Esophagus (tissue), 2 donors: Measurements from ENCODE around the gene SLC25A27. TPM values are rescaled to one million over a fixed set of nuclear protein-coding genes. Genes with fewer than 3 reads are reported as not detected.

Source experiments
- H3K27ac ChIP-seq, 2 donors: one replicate each; pipeline ENCODE4 v1.5.1; 2013; ENCODE audit warnings: low read depth in 2 of 2, mild to moderate bottlenecking in 2 of 2, inconsistent platforms in 1 of 2, low read length in 1 of 2, moderate library complexity in 1 of 2
- H3K27me3 ChIP-seq, 2 donors: one replicate each; pipeline ENCODE4 v1.6.1; 2013; ENCODE audit warnings: low read length in 2 of 2, control low read depth in 1 of 2, mild to moderate bottlenecking in 1 of 2; ENCODE audit not compliant: insufficient read depth in 2 of 2, control insufficient read depth in 1 of 2
- H3K36me3 ChIP-seq, 2 donors: one replicate each; pipeline ENCODE4 v1.6.1; 2013; ENCODE audit warnings: low read length in 1 of 2; ENCODE audit not compliant: control insufficient read depth in 2 of 2, insufficient read depth in 2 of 2
- H3K4me1 ChIP-seq, 2 donors: one replicate each; pipeline ENCODE4 v1.6.1; 2013; ENCODE audit warnings: low read length in 1 of 2; ENCODE audit not compliant: control insufficient read depth in 2 of 2, insufficient read depth in 2 of 2
- H3K4me3 ChIP-seq, 2 donors: one replicate each; pipeline ENCODE4 v1.5.1; 2013; ENCODE audit warnings: low read length in 2 of 2, mild to moderate bottlenecking in 2 of 2, low read depth in 1 of 2, moderate library complexity in 1 of 2
- H3K9me3 ChIP-seq, 2 donors: one replicate each; pipeline ENCODE4 v1.6.1; 2013; ENCODE audit warnings: mild to moderate bottlenecking in 2 of 2, low read depth in 1 of 2, low read length in 1 of 2, moderate library complexity in 1 of 2; ENCODE audit not compliant: control insufficient read depth in 2 of 2, insufficient read depth in 1 of 2
- WGBS, 2 donors: extraction: QIAGEN DNeasy Blood & Tissue Kit; methylation state at CpG; one replicate each; pipeline ENCODE4 v1.1.7; 2013; 5-methylcytosine and 5-hydroxymethylcytosine counted together
- polyA plus RNA-seq, 2 donors: library from polyadenylated mRNA; stranded (reverse); fragments of 200-250 nt; gene quantifications; one replicate each; pipeline ENCODE4 v1.2.3, GENCODE V29; 2013
- donor health status: healthy with polysubstance abuse.
- donor health status: Bipolar disorder and iron deficiency.

SLC25A27 gene
- polyA plus RNA-seq, 2 donors: 8.0 to 25.0 TPM

GRCh38 chr6:46676604-46677313 lies 24.0 kb downstream of the SLC25A27 start:
- 87 to 92% methylated on average over 6 of the region's 6 CpGs for WGBS, 2 donors
- peaks cover 0 to 3% of the 10 kb centered on the region in 2 donors for H3K36me3 ChIP-seq

DNA sequence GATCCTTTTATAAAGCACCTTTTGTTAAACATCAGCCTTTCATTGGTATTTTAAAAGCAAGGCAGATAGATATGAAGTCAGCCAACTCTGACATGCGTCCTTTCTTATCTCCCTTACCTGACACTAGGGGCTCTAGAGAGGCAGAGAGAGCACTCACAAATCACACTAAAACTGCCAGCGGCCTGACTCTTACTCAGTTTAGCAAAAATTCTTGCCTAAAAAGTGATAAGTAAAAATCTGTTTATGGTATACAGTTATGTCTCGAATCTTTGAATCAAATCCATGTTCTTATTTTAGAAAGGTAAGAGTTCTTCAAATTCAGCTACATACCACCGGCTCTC lies 24.5 kb downstream of the SLC25A27 start:
- no peak overlapping the region for H3K27ac ChIP-seq
- H3K27me3 ChIP-seq: no peaks in the 10 kb centered on the region
- no peak overlapping the region for H3K4me3 ChIP-seq
- no peaks in the 10 kb centered on the region for H3K4me1 ChIP-seq
- H3K9me3 ChIP-seq: no peaks in the 10 kb centered on the region
- 79 to 81% methylated on average over 4 of the region's 4 CpGs for WGBS, 2 donors
- peaks cover 0 to under 1% of the 10 kb centered on the region in 2 donors for H3K36me3 ChIP-seq

More at GRCh38 chr6:46676604-46677313, 24.0 kb downstream of the SLC25A27 start:
- no peak overlapping the region for H3K27ac ChIP-seq
- H3K4me1 ChIP-seq: no peaks in the 10 kb centered on the region
- no peak overlapping the region for H3K4me3 ChIP-seq
- no peaks in the 10 kb centered on the region for H3K27me3 ChIP-seq
- no peaks in the 10 kb centered on the region for H3K9me3 ChIP-seq

- H3K36me3 ChIP-seq: no peaks in the 10 kb centered on the region
- H3K9me3 ChIP-seq: peaks cover 3 to 5% of the 10 kb centered on the region in 2 donors
- no peaks in the 10 kb centered on the region for H3K27me3 ChIP-seq
- H3K4me1 ChIP-seq: no peaks in the 10 kb centered on the region
- WGBS, 2 donors: 73 to 76% methylated on average over 4 of the region's 4 CpGs
- no peak overlapping the region for H3K4me3 ChIP-seq
- H3K27ac ChIP-seq: no peak overlapping the region
Observed at GRCh38 chr6:46684771-46685170, 32.0 kb downstream of the SLC25A27 start.

GRCh38 chr6:46687619-46688097 lies 34.9 kb downstream of the SLC25A27 start, which contains the start of gene TDRD6:
Gene TDRD6 (plus strand): TSS chr6:46687885. CDS start chr6:46688129, 244 bp downstream.
- no peaks in the 10 kb centered on the region for H3K4me1 ChIP-seq
- peaks cover 3 to 5% of the 10 kb centered on the region in 2 donors for H3K9me3 ChIP-seq
- H3K27ac ChIP-seq: no peak within 1 kb of the TSS
- no peaks in the 10 kb centered on the region for H3K27me3 ChIP-seq
- WGBS, 2 donors: 91 to 92% methylated on average over 41 of the region's 41 CpGs
- H3K36me3 ChIP-seq: no peaks in the 10 kb centered on the region
- H3K4me3 ChIP-seq: no peak within 1 kb of the TSS

DNA sequence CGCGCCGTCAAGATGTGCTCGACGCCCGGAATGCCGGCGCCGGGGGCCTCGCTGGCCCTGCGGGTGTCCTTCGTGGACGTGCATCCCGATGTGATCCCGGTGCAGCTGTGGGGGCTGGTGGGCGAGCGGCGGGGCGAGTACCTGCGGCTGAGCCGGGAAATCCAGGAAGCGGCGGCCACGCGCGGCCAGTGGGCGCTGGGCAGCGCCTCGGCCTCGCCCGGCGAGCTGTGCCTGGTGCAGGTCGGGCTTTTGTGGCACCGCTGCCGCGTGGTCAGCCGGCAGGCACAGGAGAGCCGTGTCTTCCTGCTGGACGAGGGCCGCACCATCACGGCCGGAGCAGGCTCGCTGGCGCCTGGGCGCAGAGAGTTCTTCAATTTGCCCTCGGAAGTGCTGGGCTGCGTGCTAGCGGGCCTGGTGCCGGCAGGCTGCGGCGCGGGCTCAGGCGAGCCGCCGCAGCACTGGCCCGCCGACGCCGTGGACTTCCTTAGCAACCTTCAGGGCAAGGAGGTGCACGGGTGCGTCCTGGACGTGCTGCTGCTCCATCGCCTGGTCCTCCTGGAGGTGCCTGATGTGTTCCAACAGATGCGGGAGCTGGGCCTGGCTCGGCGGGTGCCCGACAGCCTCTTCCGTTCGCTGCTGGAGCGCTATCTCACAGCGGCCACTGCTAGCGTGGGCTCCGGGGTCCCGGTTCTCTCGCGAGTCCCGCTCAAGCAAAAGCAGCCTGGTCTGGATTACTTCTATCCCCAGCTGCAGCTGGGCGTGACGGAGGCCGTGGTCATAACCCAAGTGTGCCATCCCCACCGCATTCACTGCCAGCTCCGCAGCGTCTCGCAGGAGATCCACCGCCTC lies 35.6 kb downstream of the SLC25A27 start:
- peaks cover 3 to 5% of the 10 kb centered on the region in 2 donors for H3K9me3 ChIP-seq
- no peak overlapping the region for H3K4me3 ChIP-seq
- no peaks in the 10 kb centered on the region for H3K36me3 ChIP-seq
- no peaks in the 10 kb centered on the region for H3K4me1 ChIP-seq
- 96% methylated on average over 85 of the region's 85 CpGs for WGBS, 2 donors
- H3K27me3 ChIP-seq: no peaks in the 10 kb centered on the region
- H3K27ac ChIP-seq: no peak overlapping the region

- H3K27me3 ChIP-seq: no peaks in the 10 kb centered on the region
- no peaks in the 10 kb centered on the region for H3K4me1 ChIP-seq
- H3K27ac ChIP-seq: no peak overlapping the region
- H3K36me3 ChIP-seq: no peaks in the 10 kb centered on the region
- 95 to 96% methylated on average over 13 of the region's 13 CpGs for WGBS, 2 donors
- no peak overlapping the region for H3K4me3 ChIP-seq
- H3K9me3 ChIP-seq: peaks cover 3 to 5% of the 10 kb centered on the region in 2 donors
Observed at GRCh38 chr6:46688966-46689335, 36.2 kb downstream of the SLC25A27 start.

DNA sequence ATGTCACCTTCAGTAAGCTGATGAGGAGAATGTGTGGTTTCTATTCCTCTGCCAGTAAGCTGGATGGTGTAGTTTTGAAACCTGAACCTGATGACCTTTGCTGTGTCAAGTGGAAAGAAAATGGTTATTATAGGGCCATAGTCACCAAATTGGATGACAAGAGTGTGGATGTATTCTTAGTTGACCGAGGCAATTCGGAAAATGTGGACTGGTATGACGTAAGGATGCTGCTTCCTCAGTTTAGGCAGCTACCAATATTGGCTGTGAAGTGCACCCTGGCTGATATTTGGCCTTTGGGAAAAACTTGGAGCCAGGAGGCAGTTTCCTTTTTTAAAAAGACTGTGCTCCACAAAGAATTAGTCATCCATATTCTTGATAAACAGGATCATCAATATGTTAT lies 36.9 kb downstream of the SLC25A27 start:
- Histone ChIP-seq H3K27me3 (no peaks in the 10 kb centered on the region), H3K9me3 (peaks cover 3 to 5% of the 10 kb centered on the region in 2 donors), H3K4me1 (no peaks in the 10 kb centered on the region), H3K27ac (no peak overlapping the region), H3K4me3 (no peak overlapping the region), H3K36me3 (no peaks in the 10 kb centered on the region)
- 84 to 87% methylated on average over 3 of the region's 3 CpGs for WGBS, 2 donors

GRCh38 chr6:46690141-46690755 lies 37.5 kb downstream of the SLC25A27 start:
- Histone ChIP-seq H3K36me3 (no peaks in the 10 kb centered on the region), H3K4me1 (no peaks in the 10 kb centered on the region), H3K9me3 (peaks cover 3 to 5% of the 10 kb centered on the region in 2 donors), H3K27me3 (no peaks in the 10 kb centered on the region), H3K4me3 (no peak overlapping the region), H3K27ac (no peak overlapping the region)
- 60 to 61% methylated on average over 2 of the region's 2 CpGs for WGBS, 2 donors

GRCh38 chr6:46690911-46691451 lies 38.2 kb downstream of the SLC25A27 start:
- Histone ChIP-seq H3K36me3 (no peaks in the 10 kb centered on the region), H3K27me3 (no peaks in the 10 kb centered on the region), H3K27ac (no peak overlapping the region), H3K4me1 (no peaks in the 10 kb centered on the region), H3K9me3 (peaks cover 3 to 5% of the 10 kb centered on the region in 2 donors), H3K4me3 (no peak overlapping the region)
- 34 to 40% methylated on average over 1 of the region's 1 CpG for WGBS, 2 donors
